Esophagus muscularis mucosa (tissue), 4 donors: ENCODE data around the gene DAPK1.

Experiments
- CTCF ChIP-seq, 3 experiments: fragments of 200-600 bp in 2 of 3; fragments of 450-650 bp in 1 of 3; sonication (generic) in 2 of 3; IDR thresholded peaks; one replicate each; pipeline ENCODE4 v1.5.1; 2017 to 2019; ENCODE audit warnings: antibody characterized with exemption in 3 of 3, mild to moderate bottlenecking in 2 of 3, moderate library complexity in 1 of 3
- EP300 ChIP-seq: sonication (generic); formaldehyde crosslinking; IDR thresholded peaks from one replicate; pipeline ENCODE4 v1.6.1; 2017; ENCODE audit warnings: antibody characterized with exemption
- POLR2A ChIP-seq: fragments of 450-650 bp; IDR thresholded peaks from one replicate; pipeline ENCODE4 v1.6.1; 2017; ENCODE audit warnings: antibody characterized with exemption, moderate library complexity, mild to moderate bottlenecking, low read depth
- POLR2AphosphoS5 ChIP-seq, 2 donors: sonication (generic); formaldehyde crosslinking; IDR thresholded peaks; one replicate each; pipeline ENCODE4 v1.6.1; 2017; ENCODE audit warnings: antibody characterized with exemption in 2 of 2

- no peak for TF ChIP-seq POLR2AphosphoS5 (IDR thresholded peaks at IDR 0.05)
- no peak for TF ChIP-seq CTCF (IDR thresholded peaks at IDR 0.05)
- TF ChIP-seq EP300: no peak
- TF ChIP-seq POLR2A: no peak
These were observed 84.4 kb downstream of the DAPK1 start for GRCh38 chr9:87581949-87582637.
